HFFc6 (cell line): ENCODE measurements around the gene WDR54. TPM values are rescaled to one million over a fixed set of nuclear protein-coding genes. Genes with fewer than 3 reads are reported as not detected.
"Not testable (repeated sequence)": the region's sequence is repeated elsewhere in the genome, so short reads cannot be mapped to it uniquely, and the experiment has no call there.

Experiments
- DNase-seq: peaks from one replicate; pipeline ENCODE4 v3.0.0-alpha.2; 2018
- H3K27ac Mint-ChIP-seq: 2 replicates; pipeline ENCODE4 v1.8.0; 2020; ENCODE audit warnings: mild to moderate bottlenecking, mixed read lengths
- H3K27me3 Mint-ChIP-seq: 2 replicates; pipeline ENCODE4 v1.8.0; 2021; ENCODE audit warnings: mild to moderate bottlenecking, moderate library complexity, mixed read lengths; ENCODE audit not compliant: insufficient read depth
- H3K36me3 Mint-ChIP-seq: 2 replicates; pipeline ENCODE4 v1.8.0; 2021; ENCODE audit warnings: low read depth, mixed read lengths
- H3K4me1 Mint-ChIP-seq: 2 replicates; pipeline ENCODE4 v1.8.0; 2020; ENCODE audit warnings: low read depth, mixed read lengths
- H3K4me3 Mint-ChIP-seq: 2 replicates; pipeline ENCODE4 v1.8.0; 2020; ENCODE audit warnings: mild to moderate bottlenecking, moderate library complexity, mixed read lengths
- H3K9me3 Mint-ChIP-seq: 2 replicates; pipeline ENCODE4 v1.8.0; 2020; ENCODE audit warnings: mild to moderate bottlenecking, mixed read lengths
- total RNA-seq, 6 experiments: library from RNA; stranded (reverse); fragmentation: NEBNext Ultra II Directional; extraction: Animal tissue kit (Norgen Biotek cat#: 25700); gene quantifications; 2 replicates in 1 of 6; 3 replicates in 5 of 6; pipeline ENCODE4 v1.2.3, GENCODE V29; 2021
- TF ChIP-seq, protein P1 (sequence below): fragments of 200-600 bp; sonication (generic); IDR thresholded peaks from 2 replicates; pipeline ENCODE4 v1.5.0; 2021; ENCODE audit warnings: antibody characterized with exemption, mild to moderate bottlenecking

Gene WDR54
- total RNA-seq, 6 experiments from 2014 or later: 30.7 to 37.7 (median 33.4) TPM

DNA sequence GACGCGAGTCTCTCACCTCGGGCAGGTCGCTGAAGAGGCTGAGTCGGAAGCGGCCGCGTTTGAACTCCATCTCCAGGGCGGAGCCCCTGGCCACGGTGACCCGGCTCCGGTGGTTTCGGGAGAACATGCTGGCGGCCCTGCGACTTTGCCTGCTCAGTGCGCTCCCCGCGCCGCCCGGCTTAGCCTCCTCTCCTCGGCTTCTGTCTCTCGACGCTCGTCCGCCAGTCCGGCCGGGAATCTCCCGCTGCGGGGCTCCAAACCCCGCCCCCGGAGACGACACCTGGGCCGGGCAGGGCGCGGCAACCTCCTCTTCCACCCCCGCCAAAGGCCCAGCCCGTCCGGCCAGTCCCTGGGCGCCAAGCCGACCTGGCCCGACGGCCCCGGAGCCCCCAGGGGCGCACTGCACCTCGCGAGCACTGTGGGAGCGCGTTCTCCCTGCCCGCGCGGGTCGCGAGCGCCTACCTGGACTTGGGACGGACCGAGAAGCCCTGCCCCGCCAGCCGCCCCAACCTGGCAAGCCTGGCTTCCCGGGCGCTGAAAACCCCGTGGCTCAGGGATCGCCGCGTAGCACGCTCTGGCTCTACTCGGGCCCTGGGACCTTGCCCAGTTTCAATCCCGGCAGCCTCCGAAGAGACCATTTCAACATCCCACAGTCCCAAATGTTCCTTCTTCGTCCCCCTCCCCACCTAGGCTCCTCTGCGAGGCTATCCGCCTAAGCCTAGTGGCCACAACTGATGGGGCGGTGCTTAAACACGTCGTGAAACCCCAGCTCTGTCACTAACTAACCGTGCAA lies 20.4 kb downstream of the WDR54 start, which contains the start of gene RTKN:
Gene RTKN, minus strand, starts transcription at position 248 of the 793 bp plus-strand sequence. Its CDS starts 121 bp downstream, at position 127.
- Mint-ChIP-seq H3K27ac (peak within 1 kb of the TSS; percentile 57; the same call in 1 of the 2 replicates), H3K4me3 (peak within 1 kb of the TSS; percentile 95), H3K4me1 (peaks cover 47% of the 10 kb centered on the region), H3K9me3 (no peaks in the 10 kb centered on the region), H3K27me3 (no peaks in the 10 kb centered on the region; the same call in 1 of the 2 replicates), H3K36me3 (no peaks in the 10 kb centered on the region)
- no peak for DNase-seq
- TF ChIP-seq, protein P1, sequence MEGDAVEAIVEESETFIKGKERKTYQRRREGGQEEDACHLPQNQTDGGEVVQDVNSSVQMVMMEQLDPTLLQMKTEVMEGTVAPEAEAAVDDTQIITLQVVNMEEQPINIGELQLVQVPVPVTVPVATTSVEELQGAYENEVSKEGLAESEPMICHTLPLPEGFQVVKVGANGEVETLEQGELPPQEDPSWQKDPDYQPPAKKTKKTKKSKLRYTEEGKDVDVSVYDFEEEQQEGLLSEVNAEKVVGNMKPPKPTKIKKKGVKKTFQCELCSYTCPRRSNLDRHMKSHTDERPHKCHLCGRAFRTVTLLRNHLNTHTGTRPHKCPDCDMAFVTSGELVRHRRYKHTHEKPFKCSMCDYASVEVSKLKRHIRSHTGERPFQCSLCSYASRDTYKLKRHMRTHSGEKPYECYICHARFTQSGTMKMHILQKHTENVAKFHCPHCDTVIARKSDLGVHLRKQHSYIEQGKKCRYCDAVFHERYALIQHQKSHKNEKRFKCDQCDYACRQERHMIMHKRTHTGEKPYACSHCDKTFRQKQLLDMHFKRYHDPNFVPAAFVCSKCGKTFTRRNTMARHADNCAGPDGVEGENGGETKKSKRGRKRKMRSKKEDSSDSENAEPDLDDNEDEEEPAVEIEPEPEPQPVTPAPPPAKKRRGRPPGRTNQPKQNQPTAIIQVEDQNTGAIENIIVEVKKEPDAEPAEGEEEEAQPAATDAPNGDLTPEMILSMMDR: no peak

DNA sequence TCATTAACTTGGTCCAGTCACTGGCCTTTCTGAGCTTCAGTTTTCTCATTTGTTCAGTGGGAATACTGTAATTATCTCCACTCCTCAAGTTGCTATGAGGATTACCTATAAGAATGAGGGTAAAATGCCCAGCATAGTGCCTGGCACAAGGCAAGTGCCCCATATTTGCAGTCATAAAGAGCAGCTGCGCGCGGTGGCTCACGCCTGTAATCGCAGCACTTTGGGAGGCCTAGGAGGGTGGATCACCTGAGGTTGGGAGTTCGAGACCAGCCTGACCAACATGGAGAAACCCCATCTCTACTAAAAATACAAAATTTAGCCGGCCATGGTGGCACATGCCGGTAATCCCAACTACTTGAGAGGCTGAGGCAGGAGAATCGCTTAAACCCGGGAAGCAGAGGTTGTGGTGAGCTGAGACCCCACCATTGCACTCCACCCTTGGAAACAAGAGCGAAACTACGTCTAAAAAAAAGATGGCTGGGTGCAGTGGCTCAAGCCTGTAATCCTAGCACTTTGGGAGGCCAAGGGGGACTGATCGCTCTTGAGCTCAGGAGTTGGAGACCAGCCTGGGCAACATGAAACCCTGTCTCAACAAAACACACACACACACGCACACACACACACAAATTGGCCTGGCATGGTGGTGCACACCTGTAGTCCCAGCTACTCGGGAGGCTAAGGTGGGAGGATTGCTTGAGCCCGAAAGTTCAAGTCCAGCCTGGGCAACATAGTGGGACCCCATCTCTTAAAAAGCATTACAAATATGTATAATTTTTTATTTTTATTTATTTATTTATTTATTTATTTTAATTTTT lies 21.2 kb downstream of the WDR54 start:
- H3K27me3 Mint-ChIP-seq, H3K9me3 Mint-ChIP-seq, DNase-seq, H3K4me3 Mint-ChIP-seq, H3K36me3 Mint-ChIP-seq, H3K27ac Mint-ChIP-seq: not testable (repeated sequence)
- peaks cover 39% of the 10 kb centered on the region for H3K4me1 Mint-ChIP-seq

DNA sequence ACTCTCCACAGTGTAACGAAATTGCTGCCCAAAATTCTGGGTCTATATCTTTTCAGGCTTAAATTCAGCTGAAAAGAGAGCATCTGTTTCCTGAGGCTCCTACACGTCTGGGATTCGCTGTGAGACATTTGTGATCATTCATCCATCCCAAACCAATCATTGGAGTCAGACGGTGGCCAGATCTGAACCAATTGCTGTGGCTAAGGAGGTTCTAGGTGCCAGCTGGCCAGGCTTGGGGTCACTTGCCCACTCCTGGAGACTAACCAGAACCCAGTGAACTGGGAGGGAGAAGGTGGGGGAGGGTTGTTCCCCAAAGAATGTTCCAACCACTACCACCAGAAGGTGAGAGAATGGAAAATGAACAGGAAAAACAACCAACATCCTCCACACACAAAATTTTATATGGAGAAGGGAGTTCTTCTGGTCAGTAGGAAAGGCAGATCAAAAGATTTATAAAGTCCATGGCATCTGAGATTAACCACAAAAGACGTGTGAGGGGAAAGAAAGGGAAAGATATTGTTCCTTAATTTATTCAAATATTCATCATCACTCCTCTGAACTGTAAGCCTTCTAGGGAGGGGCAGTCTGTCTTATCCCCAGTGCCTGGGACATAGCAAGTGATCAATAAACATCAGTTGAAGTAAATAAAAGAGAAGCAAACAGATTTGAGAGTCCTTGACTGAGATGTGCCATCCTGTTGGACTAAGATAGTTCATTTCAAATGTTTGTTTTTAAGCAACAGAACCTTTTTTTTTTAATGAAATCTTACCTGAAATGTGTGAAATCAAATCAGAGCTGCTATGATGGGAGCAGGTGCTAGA lies 23.2 kb downstream of the WDR54 start:
- no peak overlapping the region for H3K4me3 Mint-ChIP-seq
- no peaks in the 10 kb centered on the region; the same call in 1 of the 2 replicates for H3K27me3 Mint-ChIP-seq
- no peak overlapping the region for H3K27ac Mint-ChIP-seq
- TF ChIP-seq, protein P1: no peak
- no peak for DNase-seq
- H3K9me3 Mint-ChIP-seq: no peaks in the 10 kb centered on the region
- H3K4me1 Mint-ChIP-seq: peaks cover 25% of the 10 kb centered on the region
- no peaks in the 10 kb centered on the region for H3K36me3 Mint-ChIP-seq

DNA sequence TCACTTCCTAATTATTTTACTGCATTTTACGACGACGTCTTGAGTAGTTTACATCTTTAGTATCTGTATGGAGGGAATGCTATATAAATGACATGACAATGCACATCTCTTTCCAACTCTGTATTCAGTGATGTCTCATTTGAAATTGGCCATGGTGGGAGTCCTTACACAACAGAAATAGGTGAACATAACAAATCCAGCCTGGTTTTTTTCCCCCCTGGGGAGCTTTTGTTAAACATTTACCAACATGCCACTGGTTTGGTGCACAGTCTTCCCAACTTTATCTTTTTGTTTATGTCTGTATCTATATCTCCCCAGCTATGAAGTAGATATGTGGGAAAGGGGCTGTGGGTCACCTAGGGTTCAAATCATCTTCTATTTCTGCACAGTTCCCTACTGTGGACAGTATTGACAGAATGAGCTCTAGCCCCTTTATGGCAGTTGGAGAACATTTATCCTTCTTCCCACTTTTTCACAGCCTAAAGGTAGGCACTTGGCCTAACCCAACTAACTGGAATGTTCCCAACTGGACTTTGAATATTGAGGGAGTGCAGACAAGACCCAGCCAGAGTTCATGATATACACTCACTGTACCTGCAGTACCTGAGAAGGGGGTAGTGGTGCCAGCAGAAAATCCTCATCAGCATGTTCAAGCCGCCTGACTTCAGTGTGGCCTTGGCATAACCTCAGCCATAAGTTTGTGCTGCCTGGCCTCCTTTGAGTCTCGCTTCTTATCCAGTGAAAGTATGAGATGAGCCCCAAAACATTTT lies 25.9 kb downstream of the WDR54 start:
- TF ChIP-seq, protein P1: no peak
- H3K9me3 Mint-ChIP-seq: no peaks in the 10 kb centered on the region
- no peak overlapping the region for H3K27ac Mint-ChIP-seq
- H3K4me1 Mint-ChIP-seq: peaks cover 17% of the 10 kb centered on the region
- no peaks in the 10 kb centered on the region; the same call in 1 of the 2 replicates for H3K27me3 Mint-ChIP-seq
- no peak for DNase-seq
- H3K4me3 Mint-ChIP-seq: no peak overlapping the region
- H3K36me3 Mint-ChIP-seq: no peaks in the 10 kb centered on the region

DNA sequence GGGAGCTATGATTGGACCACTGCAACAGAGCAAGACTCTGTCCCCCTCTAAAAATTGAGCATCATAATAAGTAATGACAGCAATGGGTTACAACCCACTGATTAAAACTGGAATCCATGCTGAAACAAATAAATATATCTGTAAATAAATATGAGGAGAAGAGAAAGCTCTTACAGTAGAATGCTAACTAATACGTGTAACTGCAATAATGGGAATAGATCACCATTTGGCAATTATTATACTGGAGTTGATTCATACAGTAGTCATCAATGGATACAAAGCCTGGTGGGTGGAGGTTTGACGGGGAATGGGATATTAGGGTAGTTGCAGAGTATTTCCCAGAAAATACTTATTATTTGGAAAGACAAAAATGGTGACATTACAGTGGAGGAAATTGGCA lies 27.2 kb downstream of the WDR54 start:
- H3K27ac Mint-ChIP-seq: no peak overlapping the region
- peaks cover 17% of the 10 kb centered on the region for H3K4me1 Mint-ChIP-seq
- TF ChIP-seq, protein P1: no peak
- H3K27me3 Mint-ChIP-seq: no peaks in the 10 kb centered on the region; the same call in 1 of the 2 replicates
- no peaks in the 10 kb centered on the region for H3K9me3 Mint-ChIP-seq
- H3K4me3 Mint-ChIP-seq: no peak overlapping the region
- H3K36me3 Mint-ChIP-seq: no peaks in the 10 kb centered on the region
- DNase-seq: no peak
